GM21825 (cell line): ENCODE results near the gene MYOZ3.

ENCODE experiments used
- ATAC-seq: cut with Tn5 transposase; IDR thresholded peaks from one replicate; pipeline ENCODE4 v1.9.1; 2021; ENCODE audit warnings: mild to moderate bottlenecking, moderate library complexity; ENCODE audit not compliant: unreplicated experiment

The MYOZ3 gene

GRCh38 chr5:150656191-150657132, 4.6 kb upstream of the MYOZ3 start:
- ATAC-seq, result peak; percentile 72

GRCh38 chr5:150658121-150658520, 2.9 kb upstream of the MYOZ3 start:
- no peak for ATAC-seq

GRCh38 chr5:150658699-150659265, 2.3 kb upstream of the MYOZ3 start:
- ATAC-seq, result no peak

- ATAC-seq, result no peak
Observed at GRCh38 chr5:150659360-150660107, 1.5 kb upstream of the MYOZ3 start.

- ATAC-seq, result no peak
Observed at GRCh38 chr5:150660108-150660831, 781 bp upstream of the MYOZ3 start.

- no peak for ATAC-seq
Observed at GRCh38 chr5:150661821-150662596, 958 bp downstream of the MYOZ3 start.

- ATAC-seq, result no peak
Observed at GRCh38 chr5:150662731-150663516, 1.9 kb downstream of the MYOZ3 start.

GRCh38 chr5:150663936-150664335, 2.9 kb downstream of the MYOZ3 start:
- no peak for ATAC-seq

- ATAC-seq, result no peak
Observed at GRCh38 chr5:150665044-150665443, 4.0 kb downstream of the MYOZ3 start.

- no peak for ATAC-seq
Observed at GRCh38 chr5:150670275-150670947, 9.4 kb downstream of the MYOZ3 start.

- ATAC-seq, result no peak
Observed at GRCh38 chr5:150670948-150671310, 9.9 kb downstream of the MYOZ3 start.

GRCh38 chr5:150671509-150672236, 10.6 kb downstream of the MYOZ3 start:
- no peak for ATAC-seq

- no peak for ATAC-seq
Observed at GRCh38 chr5:150672237-150672883, 11.3 kb downstream of the MYOZ3 start.

- no peak for ATAC-seq
Observed at GRCh38 chr5:150672884-150673275, 11.8 kb downstream of the MYOZ3 start.

- no peak for ATAC-seq
Observed at GRCh38 chr5:150674341-150674821, 13.3 kb downstream of the MYOZ3 start.

- no peak for ATAC-seq
Observed at GRCh38 chr5:150675069-150675468, 14.0 kb downstream of the MYOZ3 start.

GRCh38 chr5:150676578-150676977, 15.5 kb downstream of the MYOZ3 start:
- no peak for ATAC-seq

- no peak for ATAC-seq
Observed at GRCh38 chr5:150689120-150689519, 28.1 kb downstream of the MYOZ3 start.
